PC-3 (cell line): ENCODE measurements around the gene RNF148. TPM values are rescaled to one million over a fixed set of nuclear protein-coding genes. Genes with fewer than 3 reads are reported as not detected.

Experiments used
- ATAC-seq: fragments of 200-7000 bp; cut with Tn5 transposase; 2 replicates; pipeline ENCODE4 v1.9.1; 2020; ENCODE audit warnings: mild to moderate bottlenecking, moderate library complexity
- BruUV-seq: library from RNA; stranded (reverse); fragments of 400-500 nt; replicated peaks from 2 replicates; lab custom pipeline; 2021; lab: Mats Ljungman, UMichigan
- CTCF ChIA-PET: fragments of 300-600 bp; sonication (Branson Sonifier 250); formaldehyde crosslinking; loops from one replicate; lab custom pipeline; 2022; ENCODE audit warnings: antibody characterized with exemption; lab: Charles Lee
- POLR2A ChIA-PET: fragments of 300-600 bp; sonication (Branson Sonifier 250); formaldehyde crosslinking; loops from one replicate; lab custom pipeline; 2022; ENCODE audit warnings: antibody characterized with exemption; ENCODE audit not compliant: unreplicated experiment; lab: Charles Lee
- DNase-seq: peaks from one replicate; pipeline ENCODE4 v3.0.0-alpha.2; 2015
- H2AFZ ChIP-seq: fragments of 300-600 bp; sonication (generic); 2 replicates; pipeline ENCODE4 v1.6.0; 2016; ENCODE audit warnings: antibody characterized with exemption, low read length
- H3F3A ChIP-seq: fragments of 300-600 bp; sonication (generic); one replicate; pipeline ENCODE4 v1.6.0; 2017; ENCODE audit warnings: antibody characterized with exemption, low read length, control low read depth, mild to moderate bottlenecking; ENCODE audit not compliant: unreplicated experiment
- H3K27ac ChIP-seq: fragments of 300-600 bp; sonication (generic); 2 replicates; pipeline ENCODE4 v1.5.1; 2016; ENCODE audit warnings: mild to moderate bottlenecking, low read length
- H3K27me3 ChIP-seq: fragments of 300-600 bp; sonication (generic); 2 replicates; pipeline ENCODE4 v1.6.1; 2016; ENCODE audit warnings: low read length, mixed read lengths
- H3K36me3 ChIP-seq: fragments of 300-600 bp; sonication (generic); 2 replicates; pipeline ENCODE4 v1.6.1; 2016; ENCODE audit warnings: low read depth, mixed run types, low read length, mixed read lengths
- H3K4me1 ChIP-seq: fragments of 300-600 bp; sonication (generic); 2 replicates; pipeline ENCODE4 v1.5.1; 2016; ENCODE audit warnings: low read length; ENCODE audit not compliant: insufficient read depth
- H3K4me2 ChIP-seq: fragments of 300-600 bp; sonication (generic); 2 replicates; pipeline ENCODE4 v1.6.0; 2016; ENCODE audit warnings: low read length
- H3K4me3 ChIP-seq: fragments of 300-600 bp; sonication (generic); 2 replicates; pipeline ENCODE4 v1.5.1; 2016; ENCODE audit warnings: mild to moderate bottlenecking, low read length, mixed read lengths
- H3K79me2 ChIP-seq: fragments of 300-600 bp; sonication (generic); 2 replicates; pipeline ENCODE4 v1.6.1; 2017; ENCODE audit warnings: low read length, mixed read lengths
- H3K9ac ChIP-seq: fragments of 300-600 bp; sonication (generic); 2 replicates; pipeline ENCODE4 v1.6.0; 2016; ENCODE audit warnings: mild to moderate bottlenecking, low read length
- H3K9me2 ChIP-seq: fragments of 300-600 bp; sonication (generic); replicated peaks from 2 replicates; pipeline ENCODE4 v1.6.1; 2016; ENCODE audit warnings: mixed run types, low read length, mixed read lengths
- H3K9me3 ChIP-seq: fragments of 300-600 bp; sonication (generic); 2 replicates; pipeline ENCODE4 v1.6.1; 2016; ENCODE audit warnings: low read length, mixed read lengths
- H4K20me1 ChIP-seq: fragments of 300-600 bp; sonication (generic); 2 replicates; pipeline ENCODE4 v1.6.1; 2016; ENCODE audit warnings: low read length, mixed read lengths
- EZH2 ChIP-seq: fragments of 300-600 bp; sonication (generic); IDR thresholded peaks from one replicate; pipeline ENCODE4 v1.6.1; 2017; ENCODE audit warnings: antibody characterized with exemption, mild to moderate bottlenecking, low read length; ENCODE audit not compliant: unreplicated experiment
- EZH2phosphoT487 ChIP-seq: fragments of 300-600 bp; sonication (generic); IDR thresholded peaks from 2 replicates; pipeline ENCODE4 v1.6.1; 2018; ENCODE audit warnings: mild to moderate bottlenecking, antibody characterized with exemption, low read length, borderline replicate concordance
- intact Hi-C: fragments of 100-400 bp; cut with micrococcal nuclease; formaldehyde crosslinking; loops from 2 replicates; pipeline ENCODE4 v1.9.0; 2023
- total RNA-seq: library from RNA; depleted of rRNA; stranded (reverse); fragments of >200 nt; gene quantifications from 2 replicates; pipeline ENCODE4 v1.2.3, GENCODE V29; 2014
- TF ChIP-seq, protein P1 (sequence below): fragments of 300-600 bp; sonication (generic); conservative IDR thresholded peaks from 2 replicates; pipeline ENCODE4 v1.5.1; 2017; ENCODE audit warnings: antibody characterized with exemption, low read depth, mild to moderate bottlenecking, low read length

Gene RNF148
- total RNA-seq, 1 experiment from 2014 or later: 2.0 TPM

GRCh38 chr7:122672536-122672935 is 30.2 kb downstream of the RNF148 start:
- Histone ChIP-seq H3K27me3 (no peaks in the 10 kb centered on the region), H4K20me1 (no peaks in the 10 kb centered on the region), H3K4me2 (no peak overlapping the region), H3K4me1 (peaks cover 8% of the 10 kb centered on the region; the same call in 1 of the 2 replicates), H3K27ac (no peak overlapping the region), H2AFZ (no peak overlapping the region), H3K79me2 (no peaks in the 10 kb centered on the region), H3K9me3 (no peaks in the 10 kb centered on the region), H3K36me3 (no peaks in the 10 kb centered on the region), H3K9me2 (no peaks in the 10 kb centered on the region), H3F3A (no peaks in the 10 kb centered on the region), H3K9ac (no peak overlapping the region), H3K4me3 (no peak overlapping the region)
- ChIA-PET CTCF (no interaction called here), POLR2A (no interaction called here)
- no TSS peak for BruUV-seq
- ATAC-seq: no peak
- no peak for DNase-seq
- TF ChIP-seq EZH2 (no peak), EZH2phosphoT487 (no peak)
- TF ChIP-seq, protein P1, sequence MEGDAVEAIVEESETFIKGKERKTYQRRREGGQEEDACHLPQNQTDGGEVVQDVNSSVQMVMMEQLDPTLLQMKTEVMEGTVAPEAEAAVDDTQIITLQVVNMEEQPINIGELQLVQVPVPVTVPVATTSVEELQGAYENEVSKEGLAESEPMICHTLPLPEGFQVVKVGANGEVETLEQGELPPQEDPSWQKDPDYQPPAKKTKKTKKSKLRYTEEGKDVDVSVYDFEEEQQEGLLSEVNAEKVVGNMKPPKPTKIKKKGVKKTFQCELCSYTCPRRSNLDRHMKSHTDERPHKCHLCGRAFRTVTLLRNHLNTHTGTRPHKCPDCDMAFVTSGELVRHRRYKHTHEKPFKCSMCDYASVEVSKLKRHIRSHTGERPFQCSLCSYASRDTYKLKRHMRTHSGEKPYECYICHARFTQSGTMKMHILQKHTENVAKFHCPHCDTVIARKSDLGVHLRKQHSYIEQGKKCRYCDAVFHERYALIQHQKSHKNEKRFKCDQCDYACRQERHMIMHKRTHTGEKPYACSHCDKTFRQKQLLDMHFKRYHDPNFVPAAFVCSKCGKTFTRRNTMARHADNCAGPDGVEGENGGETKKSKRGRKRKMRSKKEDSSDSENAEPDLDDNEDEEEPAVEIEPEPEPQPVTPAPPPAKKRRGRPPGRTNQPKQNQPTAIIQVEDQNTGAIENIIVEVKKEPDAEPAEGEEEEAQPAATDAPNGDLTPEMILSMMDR: no peak
- intact Hi-C loops: loop anchor here (10.0 kb wide), 1 partner anchor 212 kb away; the partner anchor contains the start of gene CADPS2

GRCh38 chr7:122663733-122664132 is 39.0 kb downstream of the RNF148 start:
- intact Hi-C loops: no loop called here
- ChIA-PET CTCF (no interaction called here), POLR2A (no interaction called here)
- H3K4me3 ChIP-seq: no peak overlapping the region
- H3K4me2 ChIP-seq: no peak overlapping the region
- no peak for TF ChIP-seq EZH2phosphoT487
- no peak for TF ChIP-seq EZH2
- TF ChIP-seq, protein P1: no peak
- no peaks in the 10 kb centered on the region for H3K9me3 ChIP-seq
- no peaks in the 10 kb centered on the region for H4K20me1 ChIP-seq
- no peaks in the 10 kb centered on the region for H3K27me3 ChIP-seq
- H3K27ac ChIP-seq: no peak overlapping the region
- no peaks in the 10 kb centered on the region for H3K36me3 ChIP-seq
- H3K9ac ChIP-seq: no peak overlapping the region
- H3K79me2 ChIP-seq: no peaks in the 10 kb centered on the region
- no peaks in the 10 kb centered on the region for H3K9me2 ChIP-seq
- no peaks in the 10 kb centered on the region for H3K4me1 ChIP-seq
- no peak overlapping the region for H2AFZ ChIP-seq
- DNase-seq (no peak), ATAC-seq (no peak)
- no TSS peak for BruUV-seq
- no peaks in the 10 kb centered on the region for H3F3A ChIP-seq

- DNase-seq: no peak
- no peaks in the 10 kb centered on the region for H3F3A ChIP-seq
- H3K27ac ChIP-seq: no peak overlapping the region
- no peaks in the 10 kb centered on the region for H3K9me2 ChIP-seq
- no peak overlapping the region for H3K4me3 ChIP-seq
- no peak overlapping the region for H3K4me2 ChIP-seq
- H3K79me2 ChIP-seq: no peaks in the 10 kb centered on the region
- no TSS peak for BruUV-seq
- ChIA-PET POLR2A (no interaction called here), CTCF (no interaction called here)
- no peak overlapping the region for H3K9ac ChIP-seq
- no peaks in the 10 kb centered on the region for H4K20me1 ChIP-seq
- no peaks in the 10 kb centered on the region for H3K9me3 ChIP-seq
- ATAC-seq: no peak
- no peaks in the 10 kb centered on the region for H3K36me3 ChIP-seq
- H3K27me3 ChIP-seq: no peaks in the 10 kb centered on the region
- H2AFZ ChIP-seq: no peak overlapping the region
- no peaks in the 10 kb centered on the region for H3K4me1 ChIP-seq
- intact Hi-C loops: no loop called here
- TF ChIP-seq EZH2phosphoT487 (no peak), EZH2 (no peak)
- TF ChIP-seq, protein P1: no peak
Observed at GRCh38 chr7:122658856-122659255, 43.9 kb downstream of the RNF148 start.
